Activated CD4-positive, alpha-beta T cell treated with anti-CD3 and anti-CD28 coated beads for 24 hours (primary cell): ENCODE measurements around the gene FBXO2.
A peak's percentile ranks its signal among the peaks of the same experiment; 100 is the strongest.

Source experiments
- DNase-seq, 2 donors: peaks; one replicate each; pipeline ENCODE4 v3.0.0-alpha.2; 2020; ENCODE audit warnings: low read depth in 2 of 2

Gene FBXO2

GRCh38 chr1:11654137-11654938 is at the start of gene FBXO2, which contains the start of gene FBXO44:
FBXO2 (minus strand) TSS chr1:11654429; CDS start chr1:11654340, 89 bp downstream.
FBXO44 (plus strand) TSS chr1:11654877; CDS start chr1:11655836, 959 bp downstream.
- DNase-seq, result peak; percentile 48 to 53

- DNase-seq, result no peak
Observed at GRCh38 chr1:11703357-11704193, 49.3 kb upstream of the FBXO2 start.

- DNase-seq, result no peak
Observed at GRCh38 chr1:11701981-11702803, 48.0 kb upstream of the FBXO2 start.

GRCh38 chr1:11701551-11701961 is 47.3 kb upstream of the FBXO2 start:
- no peak for DNase-seq

- no peak for DNase-seq
Observed at GRCh38 chr1:11700601-11701467, 46.6 kb upstream of the FBXO2 start.

GRCh38 chr1:11697893-11698210 is 43.6 kb upstream of the FBXO2 start:
- no peak for DNase-seq

- no peak for DNase-seq
Observed at GRCh38 chr1:11697188-11697892, 43.1 kb upstream of the FBXO2 start.

GRCh38 chr1:11695861-11696260 is 41.6 kb upstream of the FBXO2 start:
- DNase-seq, result no peak

GRCh38 chr1:11693917-11694316 is 39.7 kb upstream of the FBXO2 start:
- no peak for DNase-seq

- DNase-seq, result no peak
Observed at GRCh38 chr1:11693024-11693590, 38.9 kb upstream of the FBXO2 start.

- DNase-seq, result no peak
Observed at GRCh38 chr1:11691928-11692711, 37.9 kb upstream of the FBXO2 start.

- no peak for DNase-seq
Observed at GRCh38 chr1:11691302-11691914, 37.2 kb upstream of the FBXO2 start, which contains the start of gene DRAXIN. DRAXIN (plus strand) TSS chr1:11691710; CDS start chr1:11706259, 14,549 bp downstream.

- no peak for DNase-seq
Observed at GRCh38 chr1:11690397-11691301, 36.4 kb upstream of the FBXO2 start.

GRCh38 chr1:11688506-11688905 is 34.3 kb upstream of the FBXO2 start:
- no peak for DNase-seq

- DNase-seq, result no peak
Observed at GRCh38 chr1:11685210-11685752, 31.1 kb upstream of the FBXO2 start.

GRCh38 chr1:11684070-11684469 is 29.8 kb upstream of the FBXO2 start:
- DNase-seq, result no peak

GRCh38 chr1:11682799-11683198 is 28.6 kb upstream of the FBXO2 start:
- DNase-seq, result no peak
